HG02870 (cell line): ENCODE results near the gene LCE1F.

Source experiments
- ATAC-seq: cut with Tn5 transposase; IDR thresholded peaks from one replicate; pipeline ENCODE4 v1.9.1; 2021; ENCODE audit warnings: mild to moderate bottlenecking, moderate library complexity; ENCODE audit not compliant: unreplicated experiment

The LCE1F gene

DNA sequence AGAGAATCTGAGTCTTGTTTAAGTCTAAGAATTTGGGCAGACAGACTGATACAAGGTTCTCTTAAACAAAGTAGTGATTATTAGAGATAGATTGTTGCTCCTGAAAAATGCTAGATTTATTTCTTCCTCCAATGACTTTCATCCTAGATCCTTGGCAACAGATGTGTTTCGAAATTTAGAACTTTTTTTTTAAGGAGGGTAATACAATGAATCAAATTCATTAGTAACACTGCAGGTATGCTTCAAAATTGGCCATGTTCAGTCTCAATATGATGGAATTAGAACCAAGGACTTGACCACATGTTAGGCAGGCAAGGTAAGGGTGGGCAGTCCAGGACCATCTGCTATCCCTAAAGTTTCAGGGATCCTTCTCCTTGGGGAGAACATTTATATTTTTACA is 4.5 kb upstream of the LCE1F start:
- no peak for ATAC-seq

DNA sequence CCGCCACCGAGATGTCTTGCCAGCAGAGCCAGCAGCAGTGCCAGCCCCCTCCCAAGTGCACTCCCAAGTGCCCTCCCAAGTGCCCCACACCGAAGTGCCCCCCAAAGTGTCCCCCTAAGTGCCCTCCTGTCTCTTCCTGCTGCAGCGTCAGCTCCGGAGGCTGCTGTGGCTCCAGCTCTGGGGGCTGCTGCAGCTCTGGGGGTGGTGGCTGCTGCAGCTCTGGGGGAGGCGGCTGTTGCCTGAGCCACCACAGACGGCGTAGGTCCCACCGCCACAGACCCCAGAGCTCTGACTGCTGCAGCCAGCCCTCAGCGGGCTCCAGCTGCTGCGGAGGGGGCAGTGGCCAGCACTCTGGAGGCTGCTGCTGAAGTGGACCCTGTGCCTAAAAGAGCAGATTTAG is 1.4 kb downstream of the LCE1F start:
- no peak for ATAC-seq

GRCh38 chr1:152777510-152778137 is 2.7 kb downstream of the LCE1F start:
- ATAC-seq: no peak

- no peak for ATAC-seq
Observed at GRCh38 chr1:152783095-152783494, 8.2 kb downstream of the LCE1F start.

- ATAC-seq: no peak
Observed at GRCh38 chr1:152786077-152786476, 11.1 kb downstream of the LCE1F start, which contains the start of gene LCE1E. LCE1E (plus strand) TSS chr1:152786257; CDS start chr1:152787300, 1,043 bp downstream.

DNA sequence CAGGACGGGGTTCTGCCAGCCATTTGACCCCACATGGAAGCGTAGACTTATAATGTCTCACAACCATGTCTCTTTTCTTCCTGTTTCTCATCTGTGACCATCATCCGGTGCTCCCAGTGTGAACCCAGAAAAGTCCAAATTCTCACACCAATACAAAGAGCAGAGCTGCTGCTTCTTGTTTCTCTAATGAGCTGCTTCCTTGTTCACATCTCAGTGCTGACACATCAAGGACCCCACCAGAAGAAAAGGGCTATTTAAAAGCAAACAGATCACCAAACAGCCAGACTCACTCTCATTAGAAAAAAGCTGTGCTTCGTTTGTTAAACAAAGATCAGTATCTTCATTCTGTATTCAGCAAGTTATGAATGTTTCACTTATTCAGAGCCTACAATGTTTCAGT is 20.7 kb downstream of the LCE1F start:
- no peak for ATAC-seq

- no peak for ATAC-seq
Observed at GRCh38 chr1:152796421-152796820, 21.5 kb downstream of the LCE1F start, which contains the start of gene LCE1D. LCE1D (plus strand) TSS chr1:152796721; CDS start chr1:152797795, 1,074 bp downstream.

GRCh38 chr1:152801333-152801732 is 26.4 kb downstream of the LCE1F start:
- no peak for ATAC-seq

DNA sequence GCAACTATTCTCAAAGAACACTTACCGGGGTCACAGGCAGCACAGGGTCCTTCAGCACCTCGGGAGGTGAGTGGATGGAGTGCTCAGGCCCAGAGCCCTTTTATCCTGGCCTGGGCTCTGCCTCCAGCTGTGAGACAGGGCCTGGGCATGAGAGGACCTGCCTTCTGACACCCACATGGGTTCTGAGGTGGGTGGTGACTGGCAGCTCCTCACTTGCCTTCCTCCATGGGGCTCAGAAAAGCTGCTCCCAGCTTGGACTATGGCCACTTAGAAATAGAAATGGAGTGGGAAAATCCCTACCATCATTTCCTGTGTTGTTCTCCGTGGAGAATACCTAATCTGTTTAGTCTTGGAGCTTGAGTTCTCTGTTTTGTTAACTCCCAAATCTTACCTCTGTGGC is 31.6 kb downstream of the LCE1F start, which contains the start of gene LCE1C:
LCE1C (minus strand) TSS at position 76 of the 400 bp plus-strand sequence. CDS start 1,173 bp downstream, outside the sequence.
- ATAC-seq: no peak

GRCh38 chr1:152811050-152811449 is 36.1 kb downstream of the LCE1F start:
- no peak for ATAC-seq

DNA sequence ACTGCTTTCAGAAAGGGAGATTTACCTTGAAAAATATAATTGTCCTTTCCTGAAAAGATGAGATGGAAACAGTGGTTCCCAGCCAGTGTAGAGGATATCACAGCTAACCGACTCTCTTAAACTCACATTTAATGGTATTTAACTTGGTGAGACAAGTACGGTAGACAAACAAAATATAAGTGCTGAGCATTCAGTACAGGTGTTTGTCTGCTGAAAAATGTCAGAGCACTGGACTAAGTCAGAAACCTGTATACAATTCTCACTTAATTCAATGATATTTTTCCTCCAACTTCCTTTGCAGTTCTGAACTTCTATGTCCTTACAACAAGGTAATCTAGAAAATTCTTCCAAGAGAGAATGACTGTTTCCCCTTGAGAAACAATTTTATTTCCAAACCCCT is 36.7 kb downstream of the LCE1F start, which contains the start of gene LCE1B:
LCE1B (plus strand) TSS at position 301 of the 400 bp plus-strand sequence. CDS start 476 bp downstream, outside the sequence.
- no peak for ATAC-seq

DNA sequence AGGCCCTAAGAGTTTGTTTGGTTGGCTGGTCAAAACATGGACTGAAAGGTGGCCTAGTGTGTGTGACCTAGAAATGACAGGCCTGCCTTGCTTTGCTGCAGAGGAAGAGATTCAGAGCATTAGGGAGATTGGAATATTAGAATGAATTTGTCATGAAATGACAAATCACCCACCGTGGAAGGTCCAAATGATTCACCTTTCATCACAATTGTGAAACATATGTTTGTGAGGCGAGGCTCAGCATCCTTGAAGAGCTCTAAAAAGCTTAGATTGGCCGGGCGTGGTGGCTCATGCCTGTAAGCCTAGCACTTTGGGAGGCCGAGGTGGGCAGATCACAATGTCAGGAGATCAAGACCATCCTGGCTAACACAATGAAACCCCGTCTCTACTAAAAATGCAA is 42.4 kb downstream of the LCE1F start:
- ATAC-seq: no peak

GRCh38 chr1:152823294-152823693 is 48.4 kb downstream of the LCE1F start:
- ATAC-seq: no peak

GRCh38 chr1:152824964-152825363 is 50.0 kb downstream of the LCE1F start:
- no peak for ATAC-seq
